Transverse colon (tissue), 4 donors: ENCODE data around the gene KCNAB3.

Source experiments
- POLR2A ChIP-seq: fragments of 450-650 bp; IDR thresholded peaks from one replicate; pipeline ENCODE4 v1.6.1; 2016; ENCODE audit warnings: antibody characterized with exemption, mild to moderate bottlenecking, moderate library complexity
- POLR2AphosphoS5 ChIP-seq, 3 donors: sonication (generic); formaldehyde crosslinking; IDR thresholded peaks; one replicate each; pipeline ENCODE4 v1.6.1; 2016; ENCODE audit warnings: antibody characterized with exemption in 3 of 3
- TF ChIP-seq, protein P1 (sequence below), 5 experiments: fragments of 200-600 bp in 3 of 5; fragments of 450-650 bp in 2 of 5; sonication (generic) in 3 of 5; IDR thresholded peaks; 1 replicate in 2 of 5; 2 replicates in 3 of 5; pipeline ENCODE4 v1.5.1; 2016 to 2017; ENCODE audit warnings: antibody characterized with exemption in 5 of 5, inconsistent platforms in 3 of 5, mild to moderate bottlenecking in 2 of 5, moderate library complexity in 1 of 5

DNA sequence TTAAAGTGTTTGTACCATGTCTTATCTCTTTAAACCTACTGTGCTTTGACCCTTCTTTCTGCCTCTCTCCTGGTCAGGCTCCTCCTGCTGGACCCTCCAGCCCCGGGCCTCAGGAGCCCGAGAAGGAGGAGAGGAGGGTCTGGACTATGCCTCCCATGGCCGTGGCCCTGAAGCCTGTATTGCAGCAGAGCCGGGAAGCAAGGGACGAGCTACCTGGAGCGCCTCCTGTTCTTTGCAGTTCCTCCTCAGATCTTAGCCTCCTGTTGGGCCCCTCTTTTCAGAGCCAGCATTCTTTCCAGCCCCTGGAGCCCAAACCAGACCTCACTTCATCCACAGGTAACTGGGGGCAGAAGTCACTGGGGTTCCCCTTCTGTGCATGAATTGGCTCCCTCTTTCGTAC, 16.0 kb upstream of the KCNAB3 start:
- TF ChIP-seq POLR2AphosphoS5 (IDR thresholded peaks at IDR 0.05): no peak
- no peak for TF ChIP-seq POLR2A
- TF ChIP-seq, protein P1, sequence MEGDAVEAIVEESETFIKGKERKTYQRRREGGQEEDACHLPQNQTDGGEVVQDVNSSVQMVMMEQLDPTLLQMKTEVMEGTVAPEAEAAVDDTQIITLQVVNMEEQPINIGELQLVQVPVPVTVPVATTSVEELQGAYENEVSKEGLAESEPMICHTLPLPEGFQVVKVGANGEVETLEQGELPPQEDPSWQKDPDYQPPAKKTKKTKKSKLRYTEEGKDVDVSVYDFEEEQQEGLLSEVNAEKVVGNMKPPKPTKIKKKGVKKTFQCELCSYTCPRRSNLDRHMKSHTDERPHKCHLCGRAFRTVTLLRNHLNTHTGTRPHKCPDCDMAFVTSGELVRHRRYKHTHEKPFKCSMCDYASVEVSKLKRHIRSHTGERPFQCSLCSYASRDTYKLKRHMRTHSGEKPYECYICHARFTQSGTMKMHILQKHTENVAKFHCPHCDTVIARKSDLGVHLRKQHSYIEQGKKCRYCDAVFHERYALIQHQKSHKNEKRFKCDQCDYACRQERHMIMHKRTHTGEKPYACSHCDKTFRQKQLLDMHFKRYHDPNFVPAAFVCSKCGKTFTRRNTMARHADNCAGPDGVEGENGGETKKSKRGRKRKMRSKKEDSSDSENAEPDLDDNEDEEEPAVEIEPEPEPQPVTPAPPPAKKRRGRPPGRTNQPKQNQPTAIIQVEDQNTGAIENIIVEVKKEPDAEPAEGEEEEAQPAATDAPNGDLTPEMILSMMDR (IDR thresholded peaks at IDR 0.05): no peak
